Measurements from ENCODE around the gene DOP1B.

DNA sequence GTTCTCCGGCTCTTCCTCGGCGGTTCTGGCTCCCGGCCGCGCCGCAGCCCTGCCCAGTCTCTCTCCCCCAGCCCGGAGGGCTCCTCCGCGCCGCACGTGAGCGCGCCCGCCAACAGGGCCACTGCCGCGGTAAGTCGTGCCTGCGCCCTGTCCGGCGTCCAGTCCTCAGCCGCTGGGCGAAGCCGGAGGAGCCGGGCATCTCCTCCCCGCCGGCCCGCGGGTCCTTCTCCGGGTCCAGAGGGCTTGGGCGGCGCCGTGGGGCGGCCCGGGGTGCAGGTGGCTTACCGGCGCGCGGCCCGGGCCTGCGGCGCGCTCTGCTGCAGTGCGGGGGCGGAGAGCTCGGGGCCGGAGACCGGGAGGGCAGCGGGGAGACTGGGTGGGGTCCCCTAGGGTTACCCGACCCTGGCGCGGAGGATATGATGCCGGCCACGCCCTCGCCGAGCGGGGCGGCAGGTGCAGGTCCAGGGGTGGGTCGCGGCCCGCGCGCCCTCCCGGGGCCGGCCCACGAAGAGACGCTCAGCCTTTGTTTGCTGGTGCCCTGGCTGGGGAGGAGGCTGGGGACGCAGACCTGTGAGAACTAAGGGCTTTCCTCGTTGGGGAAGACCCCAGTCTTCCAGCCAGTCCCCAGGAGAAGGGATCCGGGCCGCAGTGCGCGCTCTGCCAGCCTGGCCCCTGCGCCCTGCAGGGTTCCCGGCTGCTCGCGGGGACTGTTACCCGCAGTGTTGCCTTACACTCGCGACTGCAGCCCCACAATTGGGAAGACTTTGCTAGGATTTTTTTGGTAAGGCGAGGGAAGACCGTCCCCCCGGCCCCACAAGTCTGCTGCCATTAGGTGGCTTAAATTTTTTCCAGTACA lies at the start of gene DOP1B:
- TF ChIP-seq, protein P1, sequence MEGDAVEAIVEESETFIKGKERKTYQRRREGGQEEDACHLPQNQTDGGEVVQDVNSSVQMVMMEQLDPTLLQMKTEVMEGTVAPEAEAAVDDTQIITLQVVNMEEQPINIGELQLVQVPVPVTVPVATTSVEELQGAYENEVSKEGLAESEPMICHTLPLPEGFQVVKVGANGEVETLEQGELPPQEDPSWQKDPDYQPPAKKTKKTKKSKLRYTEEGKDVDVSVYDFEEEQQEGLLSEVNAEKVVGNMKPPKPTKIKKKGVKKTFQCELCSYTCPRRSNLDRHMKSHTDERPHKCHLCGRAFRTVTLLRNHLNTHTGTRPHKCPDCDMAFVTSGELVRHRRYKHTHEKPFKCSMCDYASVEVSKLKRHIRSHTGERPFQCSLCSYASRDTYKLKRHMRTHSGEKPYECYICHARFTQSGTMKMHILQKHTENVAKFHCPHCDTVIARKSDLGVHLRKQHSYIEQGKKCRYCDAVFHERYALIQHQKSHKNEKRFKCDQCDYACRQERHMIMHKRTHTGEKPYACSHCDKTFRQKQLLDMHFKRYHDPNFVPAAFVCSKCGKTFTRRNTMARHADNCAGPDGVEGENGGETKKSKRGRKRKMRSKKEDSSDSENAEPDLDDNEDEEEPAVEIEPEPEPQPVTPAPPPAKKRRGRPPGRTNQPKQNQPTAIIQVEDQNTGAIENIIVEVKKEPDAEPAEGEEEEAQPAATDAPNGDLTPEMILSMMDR (IDR thresholded peaks at IDR 0.05; ENCODE audit: insufficient read depth, low read depth, low read length), result no peak
- no peak for TF ChIP-seq EZH2 (IDR thresholded peaks at IDR 0.05; ENCODE audit: insufficient read depth, low read length)

Data from astrocyte (in vitro differentiated cells and primary cell).